ENCODE results near the gene BRD3OS. TPM values are rescaled to one million over a fixed set of nuclear protein-coding genes. Genes with fewer than 3 reads are reported as not detected.

Gene BRD3OS
- total and polyA plus RNA-seq, 2 donors (not counting 1 experiment from before 2014, with no cell fraction given) = 12.0 to 25.3 TPM

DNA sequence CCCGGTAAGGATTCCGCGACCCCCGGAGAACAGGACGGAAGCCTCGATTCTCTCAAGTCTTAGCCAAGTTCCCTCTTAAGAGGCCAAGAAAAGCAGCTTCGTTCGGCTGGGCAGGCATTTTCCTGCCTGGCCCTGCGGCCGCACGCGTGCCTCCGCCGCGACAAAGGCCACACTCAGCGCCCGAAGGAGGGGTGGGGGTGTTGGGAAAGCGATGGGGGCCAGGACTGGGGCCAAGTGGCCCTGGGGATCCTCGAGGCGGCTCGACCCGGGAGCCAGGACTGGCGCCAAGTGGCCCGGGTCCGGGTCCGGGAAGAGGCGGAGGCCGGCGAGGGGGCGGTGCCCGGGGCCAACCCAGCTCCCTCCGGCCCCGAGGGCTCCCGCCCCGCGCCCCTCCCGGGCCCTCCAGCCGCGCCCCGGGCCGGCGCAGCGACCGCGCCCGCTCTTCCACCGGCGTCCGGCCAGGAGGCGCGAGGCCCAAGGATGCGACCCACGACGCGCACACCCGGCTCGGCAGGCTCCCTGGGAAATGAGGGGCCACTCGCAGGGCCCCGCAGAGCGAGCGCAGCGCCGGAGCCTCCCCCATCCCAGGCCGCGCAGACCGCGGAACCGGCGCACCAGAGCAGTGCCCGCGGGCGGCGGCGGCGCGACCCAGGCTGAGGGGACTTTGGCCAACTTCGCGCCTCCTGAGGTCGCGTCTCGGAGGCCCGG, 33.9 kb upstream of the BRD3OS start:
- H3K4me3 Mint-ChIP-seq = peak overlapping the region; percentile 94
- ATAC-seq (ENCODE audit: low read depth) (peak; percentile 1), DNase-seq (peak; percentile 36)
- Histone ChIP-seq H3K27me3 (replicated peaks in 1 of 4; ENCODE audit: control extremely low read depth in 1 of 4, control insufficient read depth in 3 of 4, insufficient read depth in 4 of 4, low read length in 3 of 4) (no peaks in the 10 kb centered on the region), H3K9me3 (ENCODE audit: control extremely low read depth in 1 of 3, control insufficient read depth in 2 of 3, insufficient read depth in 1 of 3, low read length in 2 of 3) (no peaks in the 10 kb centered on the region), H4K20me1 (ENCODE audit: control insufficient read depth, insufficient read depth, low read length, poor library complexity, severe bottlenecking) (peaks cover 51% of the 10 kb centered on the region), H3K36me3 (replicated peaks in 1 of 2; ENCODE audit: control extremely low read depth in 1 of 2, control insufficient read depth in 1 of 2, extremely low read depth in 1 of 2, insufficient read depth in 2 of 2, low read length in 1 of 2) (no peaks in the 10 kb centered on the region), H2AFZ (ENCODE audit: insufficient read depth, low read depth, low read length, poor library complexity, severe bottlenecking) (no peak overlapping the region), H3K9ac (ENCODE audit: low read length) (peak overlapping the region; percentile 86), H3K79me2 (ENCODE audit: control insufficient read depth, insufficient read depth, low read length) (peaks cover 65% of the 10 kb centered on the region), H3K4me1 (ENCODE audit: control insufficient read depth in 2 of 2, insufficient read depth in 2 of 2, low read length in 2 of 2) (peaks cover 28 to 45% of the 10 kb centered on the region in 2 donors), H3K4me2 (replicated peaks; ENCODE audit: low read depth, low read length, poor library complexity, severe bottlenecking) (peak overlapping the region; percentile 99), H3K4me3 (ENCODE audit: control extremely low read depth in 1 of 5, extremely low read depth in 1 of 5, insufficient read depth in 1 of 5, low read depth in 2 of 5, low read length in 4 of 5) (peak overlapping the region in 4 of 5 experiments; percentile 51 to 86 (median 78)), H3K27ac (ENCODE audit: low read length in 2 of 2) (peak overlapping the region in 1 of 2 donors; percentile 17)
- CTCF ChIA-PET = interaction anchor here (0.6 to 5.8 kb wide), 5 partner anchors 36 to 209 kb away, joined by 3 to 43 read pairs (median 4); no protein-coding TSS in a partner anchor
- no peaks in the 10 kb centered on the region for H3K9me3 Mint-ChIP-seq (ENCODE audit: insufficient read depth)
- no peak for TF ChIP-seq EZH2 (IDR thresholded peaks at IDR 0.05; ENCODE audit: borderline replicate concordance, insufficient read depth, low read depth, low read length, poor library complexity, severe bottlenecking)
- no peak for TF ChIP-seq CTCF (IDR thresholded peaks at IDR 0.05)
- H3K27me3 Mint-ChIP-seq = no peaks in the 10 kb centered on the region
- H3K4me1 Mint-ChIP-seq = peaks cover 43% of the 10 kb centered on the region
- H3K27ac Mint-ChIP-seq = peak overlapping the region; percentile 78
- POLR2A ChIA-PET = interaction anchor here (0.8 to 3.4 kb wide), 2 partner anchors 32 to 35 kb away, joined by 3 to 19 read pairs; no protein-coding TSS in a partner anchor
- intact Hi-C loops (cut with micrococcal nuclease) = loop anchor here (5.0 kb wide), 1 partner anchor 459 kb away; the partner anchor contains the start of gene ADAMTSL2
- 1% methylated on average over 73 of the region's 82 CpGs for WGBS (ENCODE audit: insufficient coverage)
